K562 (cell line): ENCODE data around the gene AIG1. TPM values are rescaled to one million over a fixed set of nuclear protein-coding genes. Genes with fewer than 3 reads are reported as not detected.

Experiments
- FIP1L1 ChIP-seq: fragments of 200-400 bp; formaldehyde crosslinking; IDR thresholded peaks from 2 replicates; pipeline ENCODE4 v1.6.1; 2018; ENCODE audit warnings: mild to moderate bottlenecking, low read depth, low read length; ENCODE audit not compliant: poor library complexity, severe bottlenecking
- HDAC2 ChIP-seq: fragments of 450-650 bp; IDR thresholded peaks from 2 replicates; pipeline ENCODE4 v1.6.1; 2016; ENCODE audit warnings: mild to moderate bottlenecking
- MCM3 ChIP-seq: fragments of 450-650 bp; IDR thresholded peaks from 2 replicates; pipeline ENCODE4 v1.6.1; 2016
- MTA1 ChIP-seq: fragments of 450-650 bp; IDR thresholded peaks from 2 replicates; pipeline ENCODE4 v1.6.1; 2017; ENCODE audit warnings: borderline replicate concordance
- NUFIP1 ChIP-seq: fragments of 450-650 bp; IDR thresholded peaks from 2 replicates; pipeline ENCODE4 v1.6.1; 2018; ENCODE audit not compliant: partially characterized antibody
- PTBP1 ChIP-seq: fragments of 200-400 bp; formaldehyde crosslinking; IDR thresholded peaks from 2 replicates; pipeline ENCODE4 v1.6.1; 2017; ENCODE audit warnings: low read depth, low read length
- STAT5B ChIP-seq: fragments of 250-450 bp; sonication (Bioruptor Pico); IDR thresholded peaks from 2 replicates; pipeline ENCODE4 v1.8.0; 2021; ENCODE audit warnings: mild to moderate bottlenecking, inconsistent platforms
- ZC3H11A ChIP-seq: IDR thresholded peaks from 2 replicates; pipeline ENCODE4 v1.6.1; 2012; ENCODE audit warnings: low read depth, low read length, improper control_type of control experiment
- ZKSCAN1 ChIP-seq: fragments of 150-350 bp; IDR thresholded peaks from 2 replicates; pipeline ENCODE4 v1.6.1; 2016; ENCODE audit warnings: low read depth, low read length
- ZNF431 ChIP-seq: sonication (generic); formaldehyde crosslinking; IDR thresholded peaks from 2 replicates; pipeline ENCODE4 v1.8.0; 2022; ENCODE audit warnings: mild to moderate bottlenecking, missing genetic modification reagents
- ZNF766 ChIP-seq: fragments of 200-800 bp; sonication (Bioruptor generic); conservative IDR thresholded peaks from 2 replicates; pipeline ENCODE4 v1.6.1; 2016; ENCODE audit warnings: missing genetic modification characterization, missing compliant biosample characterization
- polyA plus RNA-seq, 8 experiments: library from polyadenylated mRNA; depleted of rRNA in 4 of 8; stranded (reverse) in 5 of 8; unstranded in 3 of 8; fragments of >200 nt; fragmentation: Nextera tagmentation in 2 of 8; fragmentation: Illumina TruSeq in 1 of 8; extraction: Ambion mirVana in 2 of 8; extraction: Trizol in 1 of 8; gene quantifications; 2 replicates each; pipeline versions ENCODE4 v1.2.1 to v1.2.3, GENCODE V29; 2011 to 2014; ENCODE audit warnings: inconsistent platforms in 1 of 8, missing spikeins in 1 of 8
- total RNA-seq, 7 experiments: library from RNA; depleted of rRNA in 6 of 7; stranded (reverse); fragments of >200 nt in 6 of 7; fragmentation: Illumina TruSeq in 2 of 7; extraction: Trizol in 2 of 7; gene quantifications; 2 replicates each; pipeline versions ENCODE4 v1.2.1 to v1.2.3, GENCODE V29; 2011 to 2021; ENCODE audit warnings: low replicate concordance in 1 of 7
- TF ChIP-seq, protein P1 (sequence below): fragments of 450-650 bp; IDR thresholded peaks from 2 replicates; pipeline ENCODE4 v1.6.1; 2016; ENCODE audit warnings: antibody characterized with exemption
- TF ChIP-seq, protein P2 (sequence below): fragments of 450-650 bp; formaldehyde crosslinking; conservative IDR thresholded peaks from 2 replicates; pipeline ENCODE4 v1.4.0; 2022; ENCODE audit warnings: mild to moderate bottlenecking, missing genetic modification characterization
- TF ChIP-seq, protein P3 (sequence below): fragments of 450-650 bp; IDR thresholded peaks from 2 replicates; pipeline ENCODE4 v1.6.1; 2017; ENCODE audit warnings: antibody characterized with exemption, mild to moderate bottlenecking
- TF ChIP-seq, protein P4 (sequence below), 3 experiments: fragments of 200-800 bp in 1 of 3; sonication (Bioruptor generic) in 1 of 3; sonication (generic) in 1 of 3; formaldehyde crosslinking in 1 of 3; IDR thresholded peaks; 2 replicates each; pipeline versions ENCODE4 v1.6.1 to v1.8.0; 2016 to 2022; ENCODE audit warnings: mild to moderate bottlenecking in 2 of 3, missing compliant biosample characterization in 2 of 3, missing genetic modification characterization in 2 of 3, missing genetic modification reagents in 1 of 3
- TF ChIP-seq, protein P5 (sequence below): fragments of 250-450 bp; sonication (Bioruptor Pico); IDR thresholded peaks from 2 replicates; pipeline ENCODE4 v1.9.0; 2021; ENCODE audit warnings: mild to moderate bottlenecking, inconsistent platforms

AIG1 gene
- total and polyA plus RNA-seq, 9 of the 15 experiments (the other 6 are each of a cell fraction or from before 2014, with no cell fraction given): 74.8 to 333 (median 127) TPM

DNA sequence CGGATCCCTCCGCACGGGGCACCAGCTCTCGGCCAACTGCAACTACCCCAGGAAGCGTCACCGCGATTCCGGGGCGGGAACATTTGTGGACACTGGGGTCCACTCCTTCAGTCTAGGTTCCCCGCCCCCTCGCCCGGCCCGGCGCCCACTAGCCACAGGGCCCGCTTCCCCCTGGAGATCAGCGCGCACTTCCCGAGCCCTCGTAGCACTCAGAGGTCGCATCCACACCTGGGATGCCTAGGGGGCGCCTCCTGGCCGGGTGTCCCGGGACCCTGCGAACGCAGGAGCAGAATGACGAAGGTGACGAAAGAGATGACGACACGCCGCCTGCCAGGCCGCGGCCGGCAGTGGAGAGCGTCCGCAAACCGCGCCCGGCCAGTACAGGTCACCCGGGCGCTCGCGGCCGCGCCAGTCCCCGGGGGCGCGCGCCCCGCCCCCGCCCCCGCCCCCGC is 309 bp upstream of the AIG1 start (continued):
- TF ChIP-seq, protein P1, sequence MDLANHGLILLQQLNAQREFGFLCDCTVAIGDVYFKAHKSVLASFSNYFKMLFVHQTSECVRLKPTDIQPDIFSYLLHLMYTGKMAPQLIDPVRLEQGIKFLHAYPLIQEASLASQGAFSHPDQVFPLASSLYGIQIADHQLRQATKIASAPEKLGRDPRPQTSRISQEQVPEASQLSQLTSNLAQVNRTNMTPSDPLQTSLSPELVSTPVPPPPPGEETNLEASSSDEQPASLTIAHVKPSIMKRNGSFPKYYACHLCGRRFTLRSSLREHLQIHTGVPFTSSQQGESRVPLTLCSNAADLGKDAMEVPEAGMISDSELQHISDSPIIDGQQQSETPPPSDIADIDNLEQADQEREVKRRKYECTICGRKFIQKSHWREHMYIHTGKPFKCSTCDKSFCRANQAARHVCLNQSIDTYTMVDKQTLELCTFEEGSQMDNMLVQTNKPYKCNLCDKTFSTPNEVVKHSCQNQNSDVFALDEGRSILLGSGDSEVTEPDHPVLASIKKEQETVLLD: peak; percentile 65; the same call in 1 of the 2 replicates
- TF ChIP-seq FIP1L1 (peak; percentile 76), STAT5B (no peak), ZC3H11A (no peak), NUFIP1 (no peak), ZKSCAN1 (peak; percentile 39; the same call in 1 of the 2 replicates), ZNF431 (CRISPR knock-in tag) (no peak), HDAC2 (peak; percentile 77), MTA1 (peak; percentile 78; the same call in 1 of the 2 replicates), PTBP1 (no peak), ZNF766 (CRISPR knock-in tag) (peak; percentile 86; the same call in 1 of the 2 replicates), MCM3 (no peak)
- TF ChIP-seq, protein P2, sequence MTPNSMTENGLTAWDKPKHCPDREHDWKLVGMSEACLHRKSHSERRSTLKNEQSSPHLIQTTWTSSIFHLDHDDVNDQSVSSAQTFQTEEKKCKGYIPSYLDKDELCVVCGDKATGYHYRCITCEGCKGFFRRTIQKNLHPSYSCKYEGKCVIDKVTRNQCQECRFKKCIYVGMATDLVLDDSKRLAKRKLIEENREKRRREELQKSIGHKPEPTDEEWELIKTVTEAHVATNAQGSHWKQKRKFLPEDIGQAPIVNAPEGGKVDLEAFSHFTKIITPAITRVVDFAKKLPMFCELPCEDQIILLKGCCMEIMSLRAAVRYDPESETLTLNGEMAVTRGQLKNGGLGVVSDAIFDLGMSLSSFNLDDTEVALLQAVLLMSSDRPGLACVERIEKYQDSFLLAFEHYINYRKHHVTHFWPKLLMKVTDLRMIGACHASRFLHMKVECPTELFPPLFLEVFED: 0 out of 2 replicates have a peak, but pooled peaks have one; percentile 70
- TF ChIP-seq, protein P3, sequence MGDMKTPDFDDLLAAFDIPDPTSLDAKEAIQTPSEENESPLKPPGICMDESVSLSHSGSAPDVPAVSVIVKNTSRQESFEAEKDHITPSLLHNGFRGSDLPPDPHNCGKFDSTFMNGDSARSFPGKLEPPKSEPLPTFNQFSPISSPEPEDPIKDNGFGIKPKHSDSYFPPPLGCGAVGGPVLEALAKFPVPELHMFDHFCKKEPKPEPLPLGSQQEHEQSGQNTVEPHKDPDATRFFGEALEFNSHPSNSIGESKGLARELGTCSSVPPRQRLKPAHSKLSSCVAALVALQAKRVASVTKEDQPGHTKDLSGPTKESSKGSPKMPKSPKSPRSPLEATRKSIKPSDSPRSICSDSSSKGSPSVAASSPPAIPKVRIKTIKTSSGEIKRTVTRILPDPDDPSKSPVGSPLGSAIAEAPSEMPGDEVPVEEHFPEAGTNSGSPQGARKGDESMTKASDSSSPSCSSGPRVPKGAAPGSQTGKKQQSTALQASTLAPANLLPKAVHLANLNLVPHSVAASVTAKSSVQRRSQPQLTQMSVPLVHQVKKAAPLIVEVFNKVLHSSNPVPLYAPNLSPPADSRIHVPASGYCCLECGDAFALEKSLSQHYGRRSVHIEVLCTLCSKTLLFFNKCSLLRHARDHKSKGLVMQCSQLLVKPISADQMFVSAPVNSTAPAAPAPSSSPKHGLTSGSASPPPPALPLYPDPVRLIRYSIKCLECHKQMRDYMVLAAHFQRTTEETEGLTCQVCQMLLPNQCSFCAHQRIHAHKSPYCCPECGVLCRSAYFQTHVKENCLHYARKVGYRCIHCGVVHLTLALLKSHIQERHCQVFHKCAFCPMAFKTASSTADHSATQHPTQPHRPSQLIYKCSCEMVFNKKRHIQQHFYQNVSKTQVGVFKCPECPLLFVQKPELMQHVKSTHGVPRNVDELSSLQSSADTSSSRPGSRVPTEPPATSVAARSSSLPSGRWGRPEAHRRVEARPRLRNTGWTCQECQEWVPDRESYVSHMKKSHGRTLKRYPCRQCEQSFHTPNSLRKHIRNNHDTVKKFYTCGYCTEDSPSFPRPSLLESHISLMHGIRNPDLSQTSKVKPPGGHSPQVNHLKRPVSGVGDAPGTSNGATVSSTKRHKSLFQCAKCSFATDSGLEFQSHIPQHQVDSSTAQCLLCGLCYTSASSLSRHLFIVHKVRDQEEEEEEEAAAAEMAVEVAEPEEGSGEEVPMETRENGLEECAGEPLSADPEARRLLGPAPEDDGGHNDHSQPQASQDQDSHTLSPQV: 0 out of 2 replicates have a peak, but pooled peaks have one; percentile 19
- TF ChIP-seq, protein P4, sequence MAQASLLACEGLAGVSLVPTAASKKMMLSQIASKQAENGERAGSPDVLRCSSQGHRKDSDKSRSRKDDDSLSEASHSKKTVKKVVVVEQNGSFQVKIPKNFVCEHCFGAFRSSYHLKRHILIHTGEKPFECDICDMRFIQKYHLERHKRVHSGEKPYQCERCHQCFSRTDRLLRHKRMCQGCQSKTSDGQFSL (CRISPR knock-in tag; IDR thresholded peaks at IDR 0.05): peak; percentile 95
- TF ChIP-seq, protein P4 (tag; IDR thresholded peaks at IDR 0.05): no peak; a peak in 1 of 4 replicates
- TF ChIP-seq, protein P5, sequence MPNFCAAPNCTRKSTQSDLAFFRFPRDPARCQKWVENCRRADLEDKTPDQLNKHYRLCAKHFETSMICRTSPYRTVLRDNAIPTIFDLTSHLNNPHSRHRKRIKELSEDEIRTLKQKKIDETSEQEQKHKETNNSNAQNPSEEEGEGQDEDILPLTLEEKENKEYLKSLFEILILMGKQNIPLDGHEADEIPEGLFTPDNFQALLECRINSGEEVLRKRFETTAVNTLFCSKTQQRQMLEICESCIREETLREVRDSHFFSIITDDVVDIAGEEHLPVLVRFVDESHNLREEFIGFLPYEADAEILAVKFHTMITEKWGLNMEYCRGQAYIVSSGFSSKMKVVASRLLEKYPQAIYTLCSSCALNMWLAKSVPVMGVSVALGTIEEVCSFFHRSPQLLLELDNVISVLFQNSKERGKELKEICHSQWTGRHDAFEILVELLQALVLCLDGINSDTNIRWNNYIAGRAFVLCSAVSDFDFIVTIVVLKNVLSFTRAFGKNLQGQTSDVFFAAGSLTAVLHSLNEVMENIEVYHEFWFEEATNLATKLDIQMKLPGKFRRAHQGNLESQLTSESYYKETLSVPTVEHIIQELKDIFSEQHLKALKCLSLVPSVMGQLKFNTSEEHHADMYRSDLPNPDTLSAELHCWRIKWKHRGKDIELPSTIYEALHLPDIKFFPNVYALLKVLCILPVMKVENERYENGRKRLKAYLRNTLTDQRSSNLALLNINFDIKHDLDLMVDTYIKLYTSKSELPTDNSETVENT: peak; percentile 74
